HCT116 (cell line): ENCODE results near the gene AMER2. TPM values are rescaled to one million over a fixed set of nuclear protein-coding genes. Genes with fewer than 3 reads are reported as not detected.

Experiments used
- ATAC-seq: fragments of 200-7000 bp; cut with Tn5 transposase; 2 replicates; pipeline ENCODE4 v1.9.1; 2020; ENCODE audit warnings: mild to moderate bottlenecking, moderate library complexity
- BruUV-seq: library from RNA; stranded (reverse); fragments of 400-500 nt; replicated peaks from 2 replicates; lab custom pipeline; 2021; lab: Mats Ljungman, UMichigan
- CTCF ChIA-PET: fragments of 300-600 bp; sonication (Branson Sonifier 250); formaldehyde crosslinking; loops from one replicate; lab custom pipeline; 2021; ENCODE audit warnings: antibody characterized with exemption; lab: Charles Lee
- POLR2A ChIA-PET: fragments of 300-600, 350-600 bp; sonication (Branson Sonifier 250); formaldehyde crosslinking; loops from one replicate; lab custom pipeline; 2021; ENCODE audit warnings: antibody characterized with exemption; lab: Charles Lee
- RAD21 ChIA-PET, 2 experiments: fragments of 300-600 bp; sonication (Branson Sonifier 250); formaldehyde crosslinking; loops; one replicate each; lab custom pipeline; 2023; ENCODE audit warnings: low total read pairs in 2 of 2; ENCODE audit not compliant: uncharacterized antibody in 2 of 2, unreplicated experiment in 2 of 2, low non-redundant PET in 1 of 2; lab: Charles Lee
- DNase-seq: peaks from one replicate; pipeline ENCODE4 v3.0.0-alpha.2; 2010; ENCODE audit warnings: low read depth, low spot score
- H2AFZ ChIP-seq: fragments of 200-600 bp; shearing (Covaris generic), sonication (generic); 2 replicates; pipeline ENCODE4 v1.6.1; 2017; ENCODE audit warnings: low read depth, mixed run types, mixed read lengths, antibody characterized with exemption, low read length; ENCODE audit not compliant: poor library complexity, severe bottlenecking
- H3K27ac ChIP-seq: 2 replicates; pipeline ENCODE4 v1.5.1; 2012; ENCODE audit warnings: low read depth, low read length
- H3K27me3 ChIP-seq: fragments of 200-600 bp; sonication (generic); 2 replicates; pipeline ENCODE4 v1.6.1; 2016; ENCODE audit warnings: mixed run types, low read length, mixed read lengths; ENCODE audit not compliant: insufficient read depth
- H3K36me3 ChIP-seq, 2 experiments: fragments of 200-500 bp in 1 of 2; fragments of 200-600 bp in 1 of 2; sonication (Bioruptor generic) in 1 of 2; sonication (generic) in 1 of 2; 2 replicates each; pipeline versions ENCODE4 v1.5.1 to v1.6.1; 2014 to 2016; ENCODE audit warnings: low read length in 2 of 2, inconsistent platforms in 1 of 2, mixed read lengths in 1 of 2, mixed run types in 1 of 2; ENCODE audit not compliant: insufficient read depth in 2 of 2, control insufficient read depth in 1 of 2
- H3K4me1 ChIP-seq, 2 experiments: fragments of 200-600 bp in 1 of 2; sonication (generic) in 1 of 2; 2 replicates each; pipeline versions ENCODE4 v1.5.1 to v1.6.1; 2012 to 2017; ENCODE audit warnings: low read length in 2 of 2, inconsistent platforms in 1 of 2, mild to moderate bottlenecking in 1 of 2, mixed read lengths in 1 of 2, mixed run types in 1 of 2, moderate library complexity in 1 of 2; ENCODE audit not compliant: insufficient read depth in 2 of 2, control insufficient read depth in 1 of 2
- H3K4me2 ChIP-seq: fragments of 200-600 bp; sonication (generic); 2 replicates; pipeline ENCODE4 v1.6.1; 2017; ENCODE audit warnings: mixed run types, low read length, mixed read lengths
- H3K4me3 ChIP-seq, 2 experiments: fragments of 200-600 bp in 1 of 2; sonication (generic) in 1 of 2; replicated peaks in 1 of 2; 2 replicates each; pipeline ENCODE4 v1.5.1; 2011 to 2016; ENCODE audit warnings: low read length in 2 of 2, control low read depth in 1 of 2, low read depth in 1 of 2, mild to moderate bottlenecking in 1 of 2, mixed read lengths in 1 of 2, mixed run types in 1 of 2
- H3K79me2 ChIP-seq: fragments of 200-600 bp; sonication (generic); 2 replicates; pipeline ENCODE4 v1.6.1; 2017; ENCODE audit warnings: mild to moderate bottlenecking, mixed run types, low read length, moderate library complexity, mixed read lengths; ENCODE audit not compliant: insufficient read depth
- H3K9ac ChIP-seq: fragments of 200-600 bp; sonication (generic); 2 replicates; pipeline ENCODE4 v1.6.1; 2016; ENCODE audit warnings: low read length, mixed read lengths
- H3K9me2 ChIP-seq: fragments of 200-600 bp; sonication (generic), shearing (Covaris generic); 2 replicates; pipeline ENCODE4 v1.6.1; 2017; ENCODE audit warnings: mixed run types, mild to moderate bottlenecking, moderate library complexity; ENCODE audit not compliant: insufficient read depth
- H3K9me3 ChIP-seq, 2 experiments: fragments of 200-500 bp in 1 of 2; fragments of 200-600 bp in 1 of 2; sonication (Bioruptor generic) in 1 of 2; sonication (generic) in 1 of 2; 2 replicates each; pipeline ENCODE4 v1.6.1; 2014 to 2017; ENCODE audit warnings: low read length in 2 of 2, mixed read lengths in 2 of 2, inconsistent platforms in 1 of 2, low read depth in 1 of 2, mild to moderate bottlenecking in 1 of 2, mixed run types in 1 of 2, moderate library complexity in 1 of 2; ENCODE audit not compliant: control insufficient read depth in 1 of 2, insufficient read depth in 1 of 2
- H4K20me1 ChIP-seq: fragments of 200-600 bp; sonication (generic), shearing (Covaris generic); 2 replicates; pipeline ENCODE4 v1.6.1; 2017; ENCODE audit warnings: mixed run types, mild to moderate bottlenecking, moderate library complexity; ENCODE audit not compliant: insufficient read depth
- ATF3 ChIP-seq: IDR thresholded peaks from 2 replicates; pipeline ENCODE4 v1.6.1; 2012
- CBX3 ChIP-seq: IDR thresholded peaks from 2 replicates; pipeline ENCODE4 v1.6.1; 2012; ENCODE audit warnings: low read depth
- EZH2 ChIP-seq: fragments of 200-600 bp; sonication (generic); IDR thresholded peaks from 2 replicates; pipeline ENCODE4 v1.6.1; 2017; ENCODE audit warnings: antibody characterized with exemption, mixed run types
- EZH2phosphoT487 ChIP-seq: fragments of 200-600 bp; IDR thresholded peaks from 2 replicates; pipeline ENCODE4 v1.6.1; 2018; ENCODE audit warnings: antibody characterized with exemption, borderline replicate concordance
- FOSL1 ChIP-seq: IDR thresholded peaks from 2 replicates; pipeline ENCODE4 v1.6.1; 2012; ENCODE audit warnings: low read depth
- MAX ChIP-seq: IDR thresholded peaks from 2 replicates; pipeline ENCODE4 v1.6.1; 2012
- POLR2A ChIP-seq: IDR thresholded peaks from 2 replicates; pipeline ENCODE4 v1.7.0; 2011; ENCODE audit warnings: borderline replicate concordance; ENCODE audit not compliant: insufficient read depth, insufficient read length; ENCODE audit errors: extremely low read depth
- POLR2AphosphoS5 ChIP-seq: IDR thresholded peaks from 2 replicates; pipeline ENCODE4 v1.6.1; 2011; ENCODE audit warnings: mild to moderate bottlenecking, low read depth, low read length, moderate library complexity
- RAD21 ChIP-seq: IDR thresholded peaks from 2 replicates; pipeline ENCODE4 v1.6.1; 2012; ENCODE audit warnings: low read depth, mild to moderate bottlenecking
- REST ChIP-seq: IDR thresholded peaks from 2 replicates; pipeline ENCODE4 v1.6.1; 2012; ENCODE audit warnings: low read depth
- SIN3A ChIP-seq: IDR thresholded peaks from 2 replicates; pipeline ENCODE4 v1.6.1; 2012; ENCODE audit warnings: low read depth
- SP1 ChIP-seq: IDR thresholded peaks from 2 replicates; pipeline ENCODE4 v1.6.1; 2012; ENCODE audit warnings: low read depth
- SRF ChIP-seq: IDR thresholded peaks from 2 replicates; pipeline ENCODE4 v1.6.1; 2012; ENCODE audit warnings: low read depth
- YY1 ChIP-seq: IDR thresholded peaks from 2 replicates; pipeline ENCODE4 v1.6.1; 2011; ENCODE audit warnings: low read length, low read depth, moderate library complexity, mild to moderate bottlenecking; ENCODE audit not compliant: insufficient replicate concordance; ENCODE audit errors: extremely low read depth
- ZFX ChIP-seq: fragments of 450-650 bp; IDR thresholded peaks from 2 replicates; pipeline ENCODE4 v1.6.1; 2017
- ZNF274 ChIP-seq: fragments of 200-500 bp; sonication (Bioruptor generic); IDR thresholded peaks from 2 replicates; pipeline ENCODE4 v1.6.1; 2014; ENCODE audit warnings: mild to moderate bottlenecking, low read depth, low read length, inconsistent platforms
- intact Hi-C: fragments of 100-400 bp; cut with micrococcal nuclease; formaldehyde crosslinking; loops from 2 replicates; pipeline ENCODE4 v1.10.0; 2022
- total RNA-seq: library from RNA; stranded (reverse); gene quantifications from one replicate; pipeline ENCODE4 v1.2.1, GENCODE V29; 2021; ENCODE audit not compliant: unreplicated experiment

Gene AMER2
- total RNA-seq, 1 experiment from 2014 or later = not detected

GRCh38 chr13:25169951-25170553 lies 2.0 kb downstream of the AMER2 start:
- DNase-seq (no peak), ATAC-seq (no peak)
- Histone ChIP-seq H3K27ac (no peak overlapping the region), H3K27me3 (peaks cover 13% of the 10 kb centered on the region), H3K9me3 (no peaks in the 10 kb centered on the region), H3K9me2 (no peaks in the 10 kb centered on the region), H3K4me3 (no peak overlapping the region), H3K4me1 (no peaks in the 10 kb centered on the region), H4K20me1 (no peaks in the 10 kb centered on the region), H2AFZ (no peak overlapping the region), H3K4me2 (no peak overlapping the region), H3K79me2 (no peaks in the 10 kb centered on the region), H3K9ac (no peak overlapping the region), H3K36me3 (no peaks in the 10 kb centered on the region)
- intact Hi-C loops = no loop called here
- BruUV-seq = no TSS peak
- ChIA-PET RAD21 (no interaction called here), POLR2A (no interaction called here), CTCF (no interaction called here)
- TF ChIP-seq SP1 (no peak), EZH2phosphoT487 (no peak), FOSL1 (no peak), RAD21 (no peak), SRF (no peak), EZH2 (no peak), POLR2A (no peak), CBX3 (no peak)

- POLR2A ChIA-PET = no interaction called here
- BruUV-seq = no TSS peak
Measured at GRCh38 chr13:25169356-25169755, 2.7 kb downstream of the AMER2 start.

More at GRCh38 chr13:25169356-25169755, 2.7 kb downstream of the AMER2 start:
- Histone ChIP-seq H4K20me1 (no peaks in the 10 kb centered on the region), H3K4me3 (no peak overlapping the region), H3K79me2 (no peaks in the 10 kb centered on the region), H2AFZ (no peak overlapping the region), H3K4me2 (no peak overlapping the region), H3K27me3 (peaks cover 11% of the 10 kb centered on the region; the same call in 1 of the 2 replicates), H3K36me3 (no peaks in the 10 kb centered on the region), H3K27ac (no peak overlapping the region), H3K9ac (no peak overlapping the region), H3K4me1 (no peaks in the 10 kb centered on the region), H3K9me3 (no peaks in the 10 kb centered on the region), H3K9me2 (no peaks in the 10 kb centered on the region)
- ATAC-seq (no peak), DNase-seq (no peak)
- CTCF ChIA-PET = no interaction called here
- TF ChIP-seq SRF (no peak), MAX (no peak), CBX3 (no peak), REST (no peak), YY1 (no peak), SIN3A (no peak), POLR2A (no peak), FOSL1 (no peak), ZNF274 (no peak), ATF3 (no peak), POLR2AphosphoS5 (no peak), EZH2phosphoT487 (no peak), ZFX (no peak), EZH2 (no peak)
- intact Hi-C loops = no loop called here
- RAD21 ChIA-PET = no interaction called here
